A204.1 (cell line): Measurements from ENCODE around the gene ACSS1.

Experiments
- FAIRE-seq: peaks from 2 replicates; lab custom pipeline; 2012; peaks lifted over from hg19 to GRCh38; lab: Jason Lieb, UNC

ACSS1 gene

DNA sequence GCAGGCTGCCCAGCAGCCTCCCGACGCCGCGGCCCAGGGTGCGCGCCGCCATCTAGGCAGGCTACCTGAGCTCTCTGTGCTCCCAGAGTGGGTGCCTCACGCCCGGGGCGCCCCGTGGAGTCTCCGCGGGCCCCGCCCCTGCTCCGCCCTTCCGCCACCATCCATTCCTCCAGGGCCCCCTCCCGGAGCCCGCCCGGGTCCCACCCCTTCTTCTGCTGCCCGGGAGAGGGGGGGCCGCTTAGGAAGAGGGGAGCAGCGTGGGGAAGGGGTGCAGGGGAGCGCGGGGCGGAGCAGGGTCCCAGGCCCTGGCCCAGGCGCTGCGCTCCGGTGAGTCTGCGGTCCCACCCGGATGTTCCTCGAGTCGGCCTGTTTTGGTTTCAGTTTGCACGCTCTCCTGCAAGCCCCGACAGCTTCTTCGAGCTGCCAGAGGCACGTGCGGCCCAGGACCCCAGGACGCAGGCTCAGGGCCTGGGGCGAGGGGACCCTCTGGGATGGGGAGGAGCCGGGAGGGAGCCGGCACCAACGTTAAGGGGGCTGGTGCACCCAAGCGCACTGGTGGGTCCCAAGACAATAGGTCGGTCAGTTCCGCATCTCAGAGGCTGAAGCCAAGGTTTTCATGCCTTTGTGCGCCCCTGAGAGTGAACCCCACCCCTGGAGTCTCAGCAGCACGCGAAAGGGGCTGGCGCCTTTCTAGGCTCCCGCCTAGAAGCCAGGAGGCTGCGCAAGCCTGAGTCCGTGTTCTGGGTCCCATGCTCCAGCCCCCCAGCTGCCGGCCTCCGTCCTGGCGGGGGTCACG lies at the start of gene ACSS1:
Gene ACSS1, minus strand, starts transcription at position 89 of the 796 bp plus-strand sequence. Its CDS starts 37 bp downstream, at position 52.
- no peak for FAIRE-seq

DNA sequence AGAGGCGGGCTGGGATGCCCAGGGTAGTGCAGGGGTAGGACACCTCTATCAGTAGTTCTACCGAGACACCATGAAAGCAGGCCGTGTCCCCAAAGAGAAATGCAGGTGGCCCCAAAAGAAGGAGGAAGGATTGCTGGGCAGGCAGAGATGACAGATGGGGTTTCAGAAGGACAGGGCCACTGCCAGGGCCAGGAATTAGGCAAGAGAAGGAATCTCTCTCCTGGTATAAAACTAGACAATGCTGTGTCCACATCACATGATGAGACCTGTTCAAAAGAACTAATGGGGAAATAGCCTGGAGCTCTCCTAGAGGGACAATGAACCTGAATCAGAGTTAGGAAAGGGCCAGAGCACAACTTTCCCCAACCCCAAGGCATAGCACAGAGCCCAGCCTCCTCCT lies 45.6 kb upstream of the ACSS1 start:
- no peak for FAIRE-seq

DNA sequence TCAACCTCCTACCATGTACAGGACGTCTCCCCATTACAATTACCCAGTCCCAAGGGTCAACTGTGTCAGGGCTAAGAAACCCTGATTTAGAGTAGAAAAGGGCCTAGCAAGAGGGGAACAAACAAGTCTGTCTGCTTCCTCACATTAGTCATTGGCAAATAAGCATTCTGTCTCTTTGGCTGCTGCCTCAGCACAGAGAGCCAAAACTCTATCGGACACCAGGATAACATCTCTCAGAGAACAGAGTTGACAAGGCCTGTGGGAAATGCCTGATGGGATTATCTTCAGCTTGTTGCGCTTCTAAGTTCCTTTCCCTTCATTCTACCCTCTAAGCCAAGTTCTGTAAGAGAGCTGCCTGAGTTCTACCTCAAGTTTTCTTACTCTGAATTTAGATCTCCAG lies 43.0 kb upstream of the ACSS1 start:
- no peak for FAIRE-seq

DNA sequence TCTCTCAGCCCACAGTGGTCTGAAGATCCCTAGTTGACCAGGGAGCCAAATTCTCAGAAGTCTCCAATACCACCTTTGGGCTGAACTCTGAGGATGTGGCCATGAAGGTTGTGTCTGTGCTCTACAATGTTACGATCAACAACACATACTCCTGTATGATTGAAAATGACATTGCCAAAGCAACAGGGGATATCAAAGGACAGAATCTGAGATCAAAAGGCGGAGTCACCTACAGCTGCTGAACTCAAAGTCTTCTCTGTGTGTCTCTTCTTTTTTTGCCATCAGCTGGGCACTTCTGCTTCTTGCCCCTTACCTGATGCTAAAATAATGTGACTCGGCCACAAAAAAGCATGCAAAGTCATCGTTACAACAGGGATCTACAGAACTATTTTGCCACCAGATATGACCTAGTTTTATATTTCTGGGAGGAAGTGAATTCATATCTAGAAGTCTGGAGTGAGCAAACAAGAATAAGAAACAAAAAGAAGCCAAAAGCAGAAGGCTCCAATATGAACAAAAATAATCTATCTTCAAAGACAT lies 41.7 kb upstream of the ACSS1 start:
- FAIRE-seq: no peak

DNA sequence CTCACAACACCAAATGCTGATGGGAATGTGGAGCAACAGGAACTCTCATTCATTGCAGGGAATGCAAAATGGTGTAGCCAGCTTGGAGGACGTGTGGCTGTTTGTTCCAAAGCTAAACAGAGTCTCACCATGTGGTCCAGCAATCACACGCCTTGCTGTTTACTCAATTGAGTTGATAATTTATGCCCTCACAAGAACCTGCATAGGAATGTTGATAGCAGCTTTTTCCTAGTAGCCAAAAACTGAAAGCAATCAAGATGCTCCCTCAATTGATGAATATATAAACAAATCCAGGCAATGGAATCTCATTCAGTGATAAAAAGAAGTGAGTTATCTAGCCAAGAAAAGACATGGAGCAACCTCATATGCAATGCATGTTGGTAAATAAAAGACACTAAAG lies 39.6 kb upstream of the ACSS1 start:
- no peak for FAIRE-seq

DNA sequence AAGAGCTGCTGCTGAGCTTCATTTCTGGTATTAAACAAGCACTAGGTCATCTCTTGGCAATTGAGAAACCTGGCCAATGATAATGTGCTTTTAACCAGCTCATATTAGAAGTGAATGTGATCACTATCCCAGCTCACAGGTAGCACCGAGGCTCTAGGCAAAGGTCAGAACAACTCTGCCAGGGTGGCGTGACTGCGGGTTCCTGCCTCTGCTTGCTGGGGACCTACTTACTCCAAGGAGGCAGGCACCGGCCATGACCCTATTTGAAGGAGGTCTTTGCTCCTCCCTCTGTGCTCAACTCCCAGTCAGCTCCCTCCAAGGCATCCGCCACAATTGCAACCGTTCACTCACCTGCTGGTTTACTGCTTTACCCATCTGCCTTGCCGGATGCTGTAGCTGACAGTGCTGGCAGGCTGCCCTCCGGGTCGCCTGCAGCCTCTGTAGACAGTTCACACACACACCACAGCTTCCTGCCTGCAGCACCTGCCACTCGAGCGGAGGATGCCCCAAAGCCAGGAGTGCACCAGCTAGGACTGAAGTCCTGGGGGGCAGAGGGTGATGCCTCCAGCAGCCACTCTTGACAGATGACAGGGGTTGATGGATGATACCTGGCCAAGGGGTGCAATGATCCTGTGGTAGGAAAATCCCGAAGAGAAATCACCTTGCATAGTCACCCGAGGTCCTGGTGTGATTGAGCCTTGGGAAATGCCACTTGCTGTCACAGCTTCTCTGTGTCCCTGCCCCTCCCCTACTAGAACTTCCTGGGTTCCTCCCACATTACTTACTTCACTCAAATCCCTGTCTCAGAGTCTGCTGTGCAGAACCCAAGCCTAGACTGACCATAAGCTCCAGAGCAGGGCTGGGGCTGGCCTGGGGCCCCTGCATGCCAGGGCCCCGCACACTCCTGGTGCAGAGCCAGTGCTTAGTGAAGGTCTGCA lies 32.8 kb upstream of the ACSS1 start:
- no peak for FAIRE-seq

DNA sequence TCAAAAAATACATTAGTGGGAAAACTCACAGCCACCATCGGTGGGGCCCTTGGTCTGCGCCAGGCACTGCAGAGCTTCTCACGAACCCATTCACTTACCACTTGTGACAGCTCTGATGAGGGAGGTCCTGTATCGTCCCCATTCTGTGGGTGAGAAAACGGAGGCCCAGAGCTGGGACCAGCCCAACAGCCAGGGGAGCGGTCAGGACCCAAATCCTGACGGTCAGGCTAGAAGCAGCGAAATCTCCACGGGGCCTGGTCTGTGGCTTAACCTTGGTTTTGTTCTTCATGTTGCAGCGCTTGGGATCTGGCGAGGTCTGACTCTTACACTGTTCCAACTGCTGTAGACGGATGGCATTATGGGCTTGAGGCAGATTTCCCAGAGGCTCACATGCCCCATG lies 31.7 kb upstream of the ACSS1 start:
- FAIRE-seq: no peak

DNA sequence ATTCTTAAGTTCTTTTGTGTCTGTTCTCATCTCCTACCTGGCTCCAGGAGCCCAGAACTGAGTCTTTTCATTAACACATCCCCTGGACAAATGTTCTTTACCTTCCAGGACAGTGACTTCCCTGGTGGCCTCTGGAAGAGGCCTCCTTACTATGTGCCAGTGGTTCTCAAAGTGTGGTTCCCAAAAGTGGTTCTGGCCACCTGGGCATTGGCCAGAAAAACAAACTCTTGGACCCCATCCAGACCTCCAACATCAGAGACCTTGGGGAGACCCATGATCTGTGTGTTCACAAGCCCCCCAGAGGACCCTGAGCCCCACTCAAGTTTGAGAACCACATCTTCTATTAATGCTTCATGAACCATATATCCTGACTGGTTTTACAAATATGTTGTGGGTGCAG lies 31.2 kb upstream of the ACSS1 start:
- no peak for FAIRE-seq

DNA sequence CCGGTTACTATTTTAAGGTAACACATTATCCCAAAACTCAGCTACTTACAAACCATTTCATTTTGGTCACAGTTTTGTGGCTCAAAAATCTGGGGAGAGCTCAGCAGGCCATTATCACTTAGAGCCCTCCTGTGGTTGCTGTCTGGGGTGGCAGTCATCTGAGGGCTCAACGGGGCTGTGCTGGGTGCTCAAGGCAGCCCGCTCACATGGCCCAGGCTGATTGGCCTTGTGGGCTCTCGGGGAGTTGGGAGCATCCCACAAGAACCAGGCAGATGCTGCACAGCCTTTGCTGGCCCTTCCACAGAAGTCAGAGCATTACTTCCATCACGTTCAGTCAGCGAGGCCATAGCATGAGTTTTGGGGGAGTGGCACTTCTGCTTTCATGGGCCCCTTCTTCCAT lies 30.3 kb upstream of the ACSS1 start:
- FAIRE-seq: no peak

DNA sequence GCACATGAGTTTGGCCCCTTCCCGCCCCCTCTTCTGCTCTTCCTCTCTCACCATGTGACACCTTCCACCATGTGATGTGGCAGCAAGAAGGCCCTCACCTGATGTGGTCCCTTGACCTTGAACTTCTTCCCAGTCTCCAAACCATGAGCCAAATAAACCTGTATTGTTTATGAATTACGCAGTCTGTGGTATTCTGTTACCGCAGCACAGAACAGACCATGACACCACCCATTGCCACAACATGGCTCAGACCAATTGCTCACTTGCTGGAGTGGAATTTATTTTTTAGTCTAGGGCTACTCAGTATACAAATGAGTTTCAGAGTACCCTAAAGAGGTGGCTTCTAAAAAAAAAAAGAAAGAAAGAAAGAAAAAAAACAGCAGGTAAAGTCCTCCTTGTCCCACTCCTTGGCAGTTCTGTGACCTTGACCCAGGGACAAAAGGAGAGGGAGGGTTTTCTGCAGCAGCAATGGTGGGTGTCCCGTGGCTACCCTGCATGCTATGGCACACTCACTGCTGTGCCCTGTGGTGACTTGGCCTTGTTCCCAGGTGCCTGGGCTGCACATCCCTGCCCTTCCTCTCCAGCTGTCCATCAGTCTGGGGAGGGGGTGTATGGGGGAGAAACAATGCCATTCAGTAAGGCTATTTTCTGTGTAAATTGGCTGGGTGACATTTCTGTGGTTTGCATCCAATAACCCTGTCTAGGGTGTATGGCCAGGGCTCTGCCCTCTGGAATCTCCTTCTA lies 29.4 kb upstream of the ACSS1 start:
- FAIRE-seq: no peak

DNA sequence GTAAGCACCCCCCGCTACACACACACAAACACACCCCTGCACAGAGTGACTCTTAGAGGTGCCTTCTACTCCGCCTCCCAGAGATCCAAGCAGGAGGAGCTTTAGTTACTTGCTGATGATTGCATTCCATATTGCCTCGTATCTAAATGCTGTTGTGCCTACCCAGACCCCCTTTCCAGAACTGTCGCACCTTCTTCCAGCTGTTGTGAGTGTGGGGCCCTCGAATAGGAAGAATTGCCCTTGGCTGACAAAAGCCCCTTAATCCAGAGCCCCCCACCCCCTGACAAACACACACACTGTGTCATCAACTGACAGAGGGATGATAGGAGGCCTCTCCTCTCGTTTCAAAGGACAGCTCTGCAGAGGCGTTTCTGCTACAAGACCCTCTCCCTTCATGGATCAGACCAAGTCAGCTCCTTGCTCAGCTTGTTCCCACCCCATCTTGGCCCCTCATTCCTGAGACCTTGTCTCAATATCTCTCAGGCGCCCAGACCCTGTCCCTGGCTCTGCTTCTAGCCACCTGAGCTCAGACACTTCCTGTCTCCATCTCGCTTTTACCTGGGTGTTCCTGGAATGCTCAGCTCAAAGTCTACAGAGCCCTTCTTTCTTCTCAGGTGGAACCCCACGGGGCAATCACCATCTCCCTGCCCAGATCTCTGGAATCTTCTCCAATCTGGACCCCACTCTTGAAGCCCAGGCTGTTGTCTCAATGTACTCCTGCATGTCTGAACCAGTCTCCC lies 28.0 kb upstream of the ACSS1 start:
- FAIRE-seq: no peak

DNA sequence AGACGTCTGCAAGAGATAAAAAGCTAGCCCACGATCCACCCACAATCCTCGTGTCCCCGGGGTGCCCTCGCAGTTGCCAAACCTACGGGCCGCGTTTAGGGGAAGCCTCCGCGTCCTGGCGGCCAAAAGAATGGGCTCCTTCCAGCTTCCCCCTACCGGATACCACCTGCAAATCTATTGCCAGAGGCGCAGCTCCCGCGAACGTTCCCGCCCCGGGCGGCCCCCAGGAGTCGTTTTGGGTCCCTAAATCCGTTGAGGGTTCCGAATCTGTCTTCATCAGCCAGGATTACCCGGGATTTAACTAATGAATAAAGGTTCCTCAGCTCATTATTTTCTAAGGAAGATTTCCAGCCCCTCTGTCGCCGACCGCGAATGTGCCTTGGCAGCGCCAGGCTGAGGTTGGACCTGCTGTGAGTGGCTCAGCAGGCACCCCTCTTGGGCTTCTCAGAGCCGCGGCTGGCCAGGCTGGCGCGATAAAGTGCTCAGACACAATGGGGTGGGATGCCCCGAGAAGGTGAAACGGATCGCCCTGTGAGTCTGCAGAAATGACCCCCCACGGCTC lies 26.8 kb upstream of the ACSS1 start:
- FAIRE-seq: no peak

DNA sequence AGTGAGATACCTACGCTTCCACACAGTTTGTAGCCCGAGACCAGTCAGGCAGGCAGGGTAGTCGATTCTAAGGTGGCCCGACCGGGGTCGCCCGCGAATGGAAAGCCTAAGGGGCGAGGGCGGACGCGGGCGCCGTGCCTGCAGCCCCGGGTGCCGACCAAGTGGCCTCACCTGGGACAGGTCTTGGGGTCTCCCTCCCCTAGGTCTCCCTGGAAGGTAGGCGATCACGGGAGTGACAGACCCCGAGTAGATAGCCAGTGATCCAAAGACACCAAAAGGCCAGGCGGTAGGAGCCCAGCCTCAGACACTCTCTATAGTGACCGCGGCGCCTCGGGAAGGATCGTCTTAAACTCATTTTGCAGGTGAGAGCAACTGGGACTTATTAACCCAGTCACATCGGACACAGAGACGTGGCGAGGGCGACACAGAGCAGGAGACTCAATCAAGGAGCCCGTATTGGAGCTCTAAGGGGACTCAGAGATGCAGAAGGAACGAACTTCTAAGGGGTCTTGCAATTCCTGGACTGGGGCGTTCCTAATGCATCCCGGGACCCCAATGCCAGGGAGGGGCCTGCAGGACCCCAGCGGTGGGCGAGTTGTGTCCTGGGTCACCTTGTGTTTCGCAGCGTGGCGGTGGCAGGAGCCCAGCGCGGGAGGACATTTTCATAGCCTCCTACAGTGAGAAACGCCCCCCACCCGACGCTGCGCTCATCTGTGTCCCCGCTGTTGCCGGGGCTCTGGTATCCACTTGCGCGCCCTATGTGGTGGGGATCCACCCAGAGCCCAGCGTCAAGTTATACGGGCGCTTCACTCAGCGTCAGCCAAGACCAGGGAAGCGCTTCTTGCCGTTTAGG lies 26.1 kb upstream of the ACSS1 start:
- FAIRE-seq: no peak

DNA sequence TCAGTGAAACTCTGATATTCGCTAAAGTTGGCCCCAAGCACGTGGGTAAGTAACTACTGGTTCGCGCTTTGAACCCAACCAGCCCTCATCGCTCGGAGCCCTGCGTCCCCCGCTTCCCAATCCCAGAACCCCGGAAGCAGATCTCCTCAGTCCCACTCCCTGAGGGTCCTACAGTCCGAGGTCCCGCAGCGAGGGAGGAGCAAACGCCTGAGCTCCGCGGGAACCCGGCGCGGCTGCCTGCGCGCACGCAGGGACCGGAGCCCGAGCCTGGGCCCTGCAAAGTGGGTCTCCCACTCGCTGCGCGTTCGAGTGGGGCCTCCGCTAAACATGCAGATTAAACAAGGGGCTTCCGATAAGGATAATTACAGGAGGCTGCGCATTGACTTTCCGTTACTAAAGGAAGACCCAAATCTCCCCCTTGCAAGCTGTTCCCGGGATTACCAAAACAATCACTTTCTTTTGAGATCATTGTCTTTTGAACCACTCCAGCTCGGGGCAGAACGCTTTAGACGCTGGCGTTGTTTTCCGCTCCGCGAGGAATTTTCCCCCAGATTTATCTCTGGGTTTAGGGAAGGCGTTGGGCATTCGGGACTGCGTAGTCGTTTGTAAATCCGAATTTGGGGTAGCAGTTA lies 25.3 kb upstream of the ACSS1 start:
- FAIRE-seq: no peak

DNA sequence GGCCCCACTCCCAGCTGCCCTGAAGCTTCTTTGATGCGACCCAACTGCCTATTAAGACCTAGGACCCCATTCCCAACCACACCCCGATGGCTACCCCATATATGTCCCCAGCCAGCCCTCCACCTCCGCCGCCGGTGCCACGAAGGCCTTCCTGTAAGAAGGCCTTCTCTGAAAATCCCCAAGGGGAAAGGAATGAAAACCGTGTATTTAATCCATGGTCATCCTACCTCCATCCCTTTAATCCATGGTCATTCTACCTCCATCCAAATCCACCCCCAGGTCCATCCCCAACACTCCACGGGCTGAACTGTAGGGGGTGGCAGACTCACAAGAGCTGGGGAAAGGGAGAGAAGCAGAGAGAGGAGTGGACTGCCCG lies 24.5 kb upstream of the ACSS1 start:
- no peak for FAIRE-seq

DNA sequence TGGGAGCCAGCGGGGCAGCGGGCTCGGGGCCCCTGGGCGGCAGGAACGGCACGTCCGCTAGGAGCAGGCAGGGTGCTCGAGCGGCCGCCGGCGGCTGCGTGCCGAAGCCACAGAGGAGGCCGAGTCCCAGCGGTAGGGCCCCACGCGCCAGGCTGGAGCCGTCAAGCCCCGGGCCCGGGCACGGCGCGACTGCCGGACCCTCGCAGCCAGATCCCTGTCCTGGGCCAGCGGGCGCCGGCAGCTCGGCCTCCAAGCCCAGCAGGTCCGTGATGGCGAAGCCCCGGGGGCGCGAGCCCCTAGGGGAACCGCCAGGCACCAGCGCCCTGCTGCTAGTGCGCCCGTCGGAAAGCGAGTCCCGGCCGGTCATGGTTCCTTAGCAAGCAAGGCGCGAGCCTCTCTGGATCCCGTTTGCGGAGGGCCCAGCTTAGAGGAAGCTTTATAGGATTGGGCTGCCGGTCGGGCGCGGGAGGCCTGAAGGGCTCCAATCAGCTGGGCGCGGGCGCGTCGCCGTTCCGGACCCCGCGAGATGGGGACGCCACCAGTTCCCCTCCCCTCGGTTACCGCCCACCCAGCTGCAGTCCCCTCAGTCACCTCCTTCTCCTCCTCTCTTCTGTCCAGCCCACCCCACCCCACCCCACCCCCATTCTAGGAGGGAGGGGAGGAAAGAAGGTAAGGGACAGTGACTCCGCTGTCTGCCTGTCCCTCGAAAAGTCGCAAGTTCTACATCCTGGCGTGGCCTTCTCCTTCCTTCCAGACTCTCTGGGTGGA lies 24.0 kb upstream of the ACSS1 start, which contains the start of gene VSX1:
Gene VSX1, minus strand, starts transcription at position 412 of the 768 bp plus-strand sequence. Its CDS starts 45 bp downstream, at position 367.
- no peak for FAIRE-seq

DNA sequence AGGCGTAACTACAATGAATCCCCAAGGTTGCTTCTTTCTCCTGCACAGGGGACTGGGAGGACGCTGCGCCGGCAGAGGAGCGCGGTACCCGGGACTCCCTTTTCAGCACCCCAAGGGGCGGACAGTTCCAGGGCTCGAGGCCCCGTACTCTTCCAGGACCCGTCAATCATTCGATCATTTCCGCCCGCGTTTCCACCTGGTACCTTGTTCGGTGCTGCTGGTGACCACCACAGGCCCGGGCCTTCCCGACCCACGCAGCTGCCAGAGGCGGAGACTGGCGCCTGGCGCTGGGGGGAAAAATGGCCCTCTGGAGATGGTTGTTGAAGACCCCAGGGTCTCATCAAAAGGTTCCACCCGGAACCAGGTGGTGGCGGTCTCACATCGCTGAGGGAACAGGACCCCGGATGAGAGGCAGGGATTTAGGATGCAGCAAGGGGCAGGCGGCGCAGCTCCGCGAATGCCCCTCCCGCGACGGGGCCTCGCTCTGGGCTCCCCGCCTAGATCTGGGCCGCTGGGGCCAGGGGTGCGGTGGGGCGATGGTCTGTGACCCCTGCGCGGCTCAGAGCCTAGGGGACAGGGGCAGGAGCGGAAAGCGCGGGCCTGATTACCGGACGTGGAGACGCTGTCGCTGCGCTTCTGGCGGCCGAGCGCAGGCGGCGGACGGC lies 23.3 kb upstream of the ACSS1 start:
- no peak for FAIRE-seq

DNA sequence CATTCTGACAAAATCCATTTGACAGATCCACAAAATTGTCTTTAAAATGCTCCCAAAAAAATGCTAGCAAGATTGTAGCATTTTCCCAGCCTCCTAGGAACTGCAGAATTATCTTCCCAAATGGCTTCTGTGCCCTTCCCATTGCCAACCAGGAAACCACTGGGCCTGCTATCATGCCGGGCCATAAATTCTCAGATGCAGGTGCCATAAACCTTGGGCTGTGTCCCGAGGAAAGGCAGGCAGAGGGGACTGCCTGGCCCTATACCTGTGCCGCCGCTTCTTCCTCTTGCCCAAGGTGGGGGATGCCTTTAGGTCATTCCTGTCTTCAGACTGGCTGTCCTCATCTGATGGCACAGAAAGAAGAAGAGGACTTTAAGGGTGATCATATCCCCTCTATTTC lies 21.2 kb upstream of the ACSS1 start:
- FAIRE-seq: no peak
